ENCODE data around the gene ATAD2B.

ATAD2B gene

GRCh38 chr2:23709311-23709710 is 217.6 kb downstream of the ATAD2B start:
- in situ Hi-C loops (cut with HindIII; ENCODE audit: low sequenced_read_pairs): loop anchor here (5.0 kb wide), 1 partner anchor 38 kb away; no protein-coding TSS in a partner anchor

DNA sequence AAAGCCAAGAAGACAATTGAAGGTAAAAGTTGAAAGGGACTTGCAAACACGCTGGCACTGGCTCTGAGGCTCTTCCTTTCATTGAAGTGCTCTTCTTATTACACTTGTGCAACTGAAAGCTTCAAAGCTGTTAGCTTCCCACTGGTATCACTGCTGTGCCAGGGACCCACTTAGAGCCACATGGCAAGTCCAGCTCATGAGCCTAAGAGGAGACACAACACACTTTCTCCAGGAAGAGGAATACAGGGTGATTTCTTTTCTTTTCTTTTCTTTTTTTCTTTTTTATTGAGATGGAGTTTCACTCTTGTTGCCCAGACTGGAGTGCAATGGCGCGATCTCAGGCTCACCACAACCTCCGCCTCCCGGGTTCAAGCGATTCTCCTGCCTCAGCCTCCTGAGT is 218.2 kb downstream of the ATAD2B start:
- in situ Hi-C loops (cut with HindIII; ENCODE audit: low sequenced_read_pairs): loop anchor here (5.0 kb wide), 1 partner anchor 39 kb away; no protein-coding TSS in a partner anchor

- in situ Hi-C loops (cut with HindIII; ENCODE audit: low sequenced_read_pairs): loop anchor here (5.0 kb wide), 1 partner anchor 40 kb away; no protein-coding TSS in a partner anchor
Observed at GRCh38 chr2:23707096-23707495, 219.8 kb downstream of the ATAD2B start.

DNA sequence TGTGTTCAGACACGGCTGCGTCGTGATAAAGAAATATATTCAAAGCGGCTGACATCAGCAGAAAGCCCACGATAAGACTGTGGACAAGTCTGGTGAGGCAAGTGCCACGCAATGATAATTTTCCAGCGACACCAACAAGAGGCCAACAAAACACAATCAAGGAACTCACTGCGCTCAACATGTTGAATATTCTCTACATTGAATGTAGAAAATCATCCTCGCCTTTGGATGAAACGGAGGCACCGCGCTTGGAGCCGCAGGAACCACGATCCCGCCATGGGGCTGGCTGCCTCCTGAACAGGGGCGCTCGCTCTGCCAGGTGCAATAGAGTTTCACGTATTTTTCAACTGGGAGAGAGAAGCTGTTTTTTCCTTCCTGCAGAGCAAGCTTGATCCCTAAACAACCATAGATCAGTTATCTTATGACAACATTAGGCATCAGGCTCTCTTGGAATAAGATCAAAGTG is 220.3 kb downstream of the ATAD2B start:
- in situ Hi-C loops (cut with HindIII; ENCODE audit: low sequenced_read_pairs): loop anchor here (5.0 kb wide), 1 partner anchor 41 kb away; no protein-coding TSS in a partner anchor

DNA sequence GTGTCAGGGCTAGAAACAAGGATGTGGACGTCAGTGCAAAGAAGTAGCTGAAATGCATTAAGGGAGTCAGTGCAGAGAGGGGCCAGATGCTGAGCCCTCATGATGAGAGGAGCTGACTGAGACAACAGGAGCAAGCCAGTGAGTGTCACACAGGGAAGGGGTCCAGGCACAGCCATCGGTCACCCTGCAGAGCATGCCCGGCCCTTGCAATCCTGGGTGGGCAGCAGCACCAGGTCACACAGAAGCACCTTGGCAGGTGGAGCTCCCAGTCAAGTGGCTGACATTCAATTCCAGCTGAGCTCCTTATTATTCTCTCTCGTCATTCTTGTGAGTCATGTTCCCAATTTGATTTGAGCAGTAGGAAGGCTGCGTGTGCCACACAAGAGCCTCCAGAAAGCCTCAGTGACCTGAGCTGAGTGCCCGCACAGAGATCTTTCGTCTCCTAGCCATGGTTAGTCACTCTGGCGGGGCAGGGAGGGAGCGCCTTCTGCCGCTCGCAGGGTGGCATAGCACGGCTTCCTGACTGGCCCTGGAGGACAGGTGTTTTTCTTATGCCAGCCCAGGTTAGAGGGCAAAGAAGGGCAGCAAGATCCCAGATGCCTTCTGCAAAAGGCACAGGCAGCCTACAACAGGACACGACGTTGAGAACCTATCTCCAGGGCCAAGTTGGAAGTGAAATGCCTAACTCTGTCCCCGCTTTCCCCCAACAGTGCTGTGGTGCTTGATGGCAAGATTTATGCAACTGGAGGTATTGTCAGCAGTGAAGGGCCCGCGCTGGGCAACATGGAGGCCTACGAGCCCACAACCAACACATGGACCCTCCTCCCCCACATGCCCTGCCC is 220.9 kb downstream of the ATAD2B start:
- in situ Hi-C loops (cut with HindIII; ENCODE audit: low sequenced_read_pairs): loop anchor here (5.0 kb wide), 1 partner anchor 41 kb away; no protein-coding TSS in a partner anchor

DNA sequence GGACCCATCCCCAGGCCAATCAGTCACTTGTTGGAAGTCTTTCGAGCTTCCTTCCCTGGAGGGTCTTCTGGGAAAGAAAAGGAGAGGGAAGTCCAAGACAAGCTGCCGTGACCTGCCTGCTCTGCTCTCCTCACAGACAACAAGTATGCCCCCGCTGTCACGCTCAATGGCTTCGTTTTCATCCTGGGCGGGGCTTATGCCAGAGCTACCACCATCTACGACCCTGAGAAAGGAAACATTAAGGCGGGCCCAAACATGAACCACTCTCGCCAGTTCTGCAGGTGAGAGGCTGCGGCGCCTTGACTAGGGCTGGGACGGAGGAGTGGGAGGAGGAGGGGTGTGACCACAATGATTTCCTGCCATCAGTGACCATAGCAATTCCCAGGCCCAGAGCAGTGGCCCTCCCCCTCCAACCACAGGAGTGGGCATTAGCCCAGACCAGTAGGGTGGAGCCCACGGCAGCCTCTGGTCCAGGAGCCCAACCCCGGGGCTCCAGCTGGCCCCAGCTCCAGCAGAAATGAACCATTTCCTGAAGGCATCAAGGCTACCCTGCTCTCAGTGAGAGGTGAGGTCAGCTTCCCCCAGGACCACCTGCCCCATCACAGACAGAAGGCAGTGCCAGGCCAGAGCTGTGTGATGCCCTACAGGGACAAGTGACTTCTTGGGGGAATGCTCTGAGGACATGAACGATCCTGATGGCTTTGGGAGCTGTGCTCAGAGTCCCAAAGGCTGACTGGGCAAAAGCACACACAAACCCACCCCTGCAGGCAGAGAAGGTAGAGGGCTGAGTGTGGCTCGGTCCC is 223.1 kb downstream of the ATAD2B start:
- in situ Hi-C loops (cut with HindIII; ENCODE audit: low sequenced_read_pairs): no loop called here

GRCh38 chr2:23703037-23703582 is 223.8 kb downstream of the ATAD2B start:
- in situ Hi-C loops (cut with HindIII; ENCODE audit: low sequenced_read_pairs): no loop called here

DNA sequence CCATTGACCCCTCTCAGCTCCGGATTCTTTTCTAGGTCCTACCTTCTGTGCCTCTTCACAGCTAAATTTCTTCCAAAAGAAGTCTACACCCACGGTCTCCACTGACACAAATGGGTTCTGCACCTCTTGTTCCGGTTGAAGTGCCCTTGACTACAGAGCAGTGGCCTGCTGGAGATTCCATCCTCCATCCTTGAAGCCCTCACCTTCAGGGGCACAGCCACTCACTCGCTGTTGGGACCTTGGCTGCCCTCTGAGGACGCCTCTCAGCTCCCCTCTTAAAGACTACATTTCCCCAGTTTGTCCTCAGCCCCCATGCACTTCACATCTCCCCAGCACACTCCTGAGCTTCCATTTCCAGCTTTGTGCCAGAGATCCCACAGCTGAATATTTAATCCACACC is 226.3 kb downstream of the ATAD2B start:
- in situ Hi-C loops (cut with HindIII; ENCODE audit: low sequenced_read_pairs): no loop called here

- in situ Hi-C loops (cut with HindIII; ENCODE audit: low sequenced_read_pairs): no loop called here
Observed at GRCh38 chr2:23699580-23699925, 227.4 kb downstream of the ATAD2B start.

- in situ Hi-C loops (cut with HindIII; ENCODE audit: low sequenced_read_pairs): no loop called here
Observed at GRCh38 chr2:23698721-23699579, 228.0 kb downstream of the ATAD2B start.

All from endothelial cell of hepatic sinusoid (primary cell).